ENCODE results near the gene CDKL1.

DNA sequence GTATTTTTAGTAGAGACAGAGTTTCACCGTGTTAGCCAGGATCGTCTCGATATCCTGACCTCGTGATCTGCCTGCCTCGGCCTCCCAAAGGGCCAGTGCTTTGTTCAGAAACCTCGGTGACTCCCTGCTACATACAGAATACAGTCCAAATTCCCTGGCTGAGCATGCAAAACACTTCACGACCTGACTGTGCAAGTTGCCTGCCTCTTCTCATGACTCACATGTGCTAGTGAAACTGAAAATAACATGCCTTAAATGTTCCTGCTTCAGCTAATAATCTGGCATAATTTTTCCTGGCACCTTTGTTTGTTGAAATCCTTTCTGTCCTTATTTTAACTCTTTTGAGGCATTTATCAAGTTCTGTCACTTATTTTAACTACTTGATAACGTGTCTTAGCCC, 76.4 kb downstream of the CDKL1 start:
- TF ChIP-seq YY1 (IDR thresholded peaks at IDR 0.05; ENCODE audit: insufficient read depth, insufficient read length) (no peak), ZNF274 (IDR thresholded peaks at IDR 0.05; ENCODE audit: low read depth, low read length) (no peak), SUZ12 (IDR thresholded peaks at IDR 0.05; ENCODE audit: extremely low read depth, insufficient read depth, insufficient read length) (no peak)
